Cerebellar cortex (tissue), 1 donor: ENCODE data around the gene LANCL2.
"Not testable (repeated sequence)": the region's sequence is repeated elsewhere in the genome, so short reads cannot be mapped to it uniquely, and the experiment has no call there.

ENCODE experiments used
- DNase-seq: peaks from one replicate; pipeline ENCODE4 v3.0.0-alpha.2; 2015; ENCODE audit warnings: low spot score

Gene LANCL2

GRCh38 chr7:55405856-55406541 lies 40.9 kb downstream of the LANCL2 start:
- no peak for DNase-seq

- no peak for DNase-seq
Measured at GRCh38 chr7:55409482-55410225, 44.5 kb downstream of the LANCL2 start.

DNA sequence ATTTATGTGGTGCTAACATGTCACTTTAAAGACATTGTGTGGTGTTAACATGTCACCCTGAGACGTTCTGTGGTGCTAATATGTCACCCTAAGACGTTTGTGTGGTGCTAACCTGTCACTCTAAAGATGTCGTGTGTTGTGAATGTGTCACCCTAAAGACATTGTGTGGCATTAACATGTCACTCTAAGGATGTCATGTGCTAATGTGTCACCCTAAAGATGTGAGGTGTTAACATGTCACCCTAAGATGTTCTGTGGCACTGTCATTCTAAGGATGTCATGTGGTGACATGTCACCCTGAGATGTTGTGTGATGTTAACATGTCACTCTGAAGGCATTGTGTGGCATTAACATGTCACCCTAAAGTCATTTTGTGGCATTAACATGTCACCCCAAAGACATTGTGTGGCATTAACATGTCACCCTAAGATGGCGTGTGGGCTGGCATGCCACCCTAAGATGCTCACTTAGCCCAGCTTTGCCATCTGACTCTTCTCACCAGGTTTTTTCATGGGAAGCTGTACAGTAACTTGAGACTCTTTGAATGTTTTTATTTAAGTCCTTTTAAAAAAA lies 45.6 kb downstream of the LANCL2 start:
- no peak for DNase-seq

DNA sequence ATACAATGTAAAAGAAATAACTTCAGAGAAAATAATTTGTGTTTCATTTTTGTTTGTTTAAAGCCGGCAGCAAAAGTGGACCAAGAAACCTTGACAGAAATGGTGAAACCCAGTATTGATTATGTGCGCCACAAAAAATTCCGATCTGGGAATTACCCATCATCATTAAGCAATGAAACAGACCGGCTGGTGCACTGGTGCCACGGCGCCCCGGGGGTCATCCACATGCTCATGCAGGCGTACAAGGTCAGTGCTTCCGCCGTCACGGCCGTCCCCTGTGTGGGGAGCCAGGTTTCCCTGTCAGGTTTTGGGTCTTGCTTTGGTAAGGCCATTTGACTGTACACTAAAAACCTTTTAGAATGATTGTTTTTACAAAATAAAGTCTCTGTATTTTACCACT lies 46.7 kb downstream of the LANCL2 start:
- no peak for DNase-seq

GRCh38 chr7:55413442-55413841 lies 48.3 kb downstream of the LANCL2 start:
- peak; percentile 55 for DNase-seq

DNA sequence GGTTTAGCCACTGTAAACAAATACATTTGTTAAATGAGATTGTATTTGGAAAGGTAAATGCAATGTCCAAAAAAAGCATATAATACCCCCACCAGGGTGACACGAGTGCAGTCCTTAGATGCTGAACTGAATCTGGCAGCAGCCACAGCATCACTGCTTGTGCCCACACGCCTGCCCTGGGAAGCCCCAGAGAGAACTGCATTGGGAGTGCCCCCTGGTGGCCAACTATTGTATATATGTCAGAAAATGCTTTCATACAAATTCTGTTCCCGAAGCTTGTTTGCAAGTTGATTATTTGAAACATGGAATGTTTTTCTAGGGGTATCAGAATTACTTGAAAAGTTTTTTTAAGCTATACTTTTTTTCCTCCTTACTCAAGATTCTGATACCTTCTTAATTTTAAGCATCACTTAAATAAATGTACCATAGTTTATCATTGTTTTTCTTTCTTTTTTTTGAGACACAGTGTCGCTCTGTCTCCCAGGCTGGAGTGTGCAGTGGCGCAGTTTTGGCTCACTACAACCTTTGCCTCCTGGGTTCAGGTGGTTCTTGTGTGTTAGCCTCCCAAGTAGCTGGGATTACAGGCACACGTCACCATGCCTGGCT lies 50.1 kb downstream of the LANCL2 start:
- DNase-seq: peak; percentile 89

GRCh38 chr7:55417456-55417855 lies 52.3 kb downstream of the LANCL2 start:
- not testable (repeated sequence) for DNase-seq

GRCh38 chr7:55420530-55420929 lies 55.4 kb downstream of the LANCL2 start:
- no peak for DNase-seq

GRCh38 chr7:55423277-55423711 lies 58.2 kb downstream of the LANCL2 start:
- DNase-seq: no peak

- no peak for DNase-seq
Measured at GRCh38 chr7:55423891-55424290, 58.8 kb downstream of the LANCL2 start.

DNA sequence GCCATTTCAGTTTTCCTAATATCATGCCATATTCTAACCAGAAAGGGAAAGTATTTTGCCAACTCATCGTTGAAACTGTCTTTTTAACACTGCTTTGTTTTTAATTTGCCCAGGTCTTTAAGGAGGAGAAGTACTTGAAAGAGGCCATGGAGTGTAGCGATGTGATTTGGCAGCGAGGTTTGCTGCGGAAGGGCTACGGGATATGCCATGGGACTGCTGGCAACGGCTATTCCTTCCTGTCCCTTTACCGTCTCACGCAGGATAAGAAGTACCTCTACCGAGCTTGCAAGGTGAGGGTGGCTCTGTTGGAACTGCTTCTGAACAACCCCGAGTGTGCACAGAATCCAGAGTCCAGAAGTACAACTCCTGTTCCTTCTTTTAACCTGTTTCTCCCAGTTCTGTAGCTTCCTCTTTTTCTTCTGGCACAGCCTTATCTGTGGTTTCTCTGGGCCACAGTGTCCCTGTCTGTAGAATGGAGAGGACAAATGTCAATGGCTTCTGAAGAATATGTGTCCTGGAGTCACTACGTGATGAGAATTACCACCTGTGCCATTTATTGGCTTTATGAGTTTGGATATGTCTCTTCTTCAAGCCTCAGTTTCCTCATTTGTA lies 60.1 kb downstream of the LANCL2 start:
- no peak for DNase-seq

- DNase-seq: no peak
Measured at GRCh38 chr7:55426676-55427075, 61.5 kb downstream of the LANCL2 start.

GRCh38 chr7:55427342-55427741 lies 62.2 kb downstream of the LANCL2 start:
- DNase-seq: no peak

DNA sequence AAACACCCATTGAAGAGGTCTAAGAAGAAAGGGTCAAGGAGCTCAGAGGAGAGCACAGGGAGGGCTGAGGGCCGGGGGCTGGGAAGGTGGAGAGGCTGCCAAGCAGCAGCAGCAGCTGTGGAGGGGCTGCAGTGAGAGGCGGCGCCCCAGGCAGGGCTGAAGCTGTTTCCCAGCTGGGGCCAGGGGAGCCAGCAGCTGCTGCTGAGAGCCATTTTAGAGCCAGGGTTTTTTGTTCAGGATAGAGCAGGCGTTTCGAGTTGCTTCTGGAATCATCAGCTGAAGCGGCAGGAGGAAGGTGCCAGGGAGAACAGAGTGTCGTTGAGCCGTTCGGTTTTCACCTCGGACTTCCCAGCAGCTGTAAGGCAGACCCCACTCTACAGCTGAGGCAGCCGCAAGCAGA lies 62.7 kb downstream of the LANCL2 start:
- DNase-seq: no peak

GRCh38 chr7:55429835-55430499 lies 64.8 kb downstream of the LANCL2 start:
- DNase-seq: no peak

GRCh38 chr7:55431898-55432297 lies 66.8 kb downstream of the LANCL2 start:
- DNase-seq: no peak

DNA sequence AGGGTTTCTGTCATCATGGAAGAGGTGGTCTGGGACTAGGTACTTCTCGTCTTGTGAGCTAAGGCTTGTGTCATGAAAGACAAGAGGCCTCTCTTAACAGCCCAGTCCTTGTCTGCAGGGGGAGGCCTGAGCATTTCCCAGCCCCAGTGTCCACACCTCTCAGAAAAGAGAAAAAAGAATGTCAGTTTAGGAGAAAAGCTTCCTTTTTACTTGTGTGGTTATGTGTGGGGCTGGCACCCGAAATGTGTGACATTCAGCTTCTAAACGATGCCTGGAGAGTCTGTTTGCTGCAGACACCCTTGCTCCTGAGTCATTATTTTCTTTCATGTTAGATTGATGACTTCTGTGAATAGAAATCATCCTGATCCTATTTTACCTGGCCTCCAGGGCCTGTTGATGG lies 67.4 kb downstream of the LANCL2 start:
- DNase-seq: no peak

DNA sequence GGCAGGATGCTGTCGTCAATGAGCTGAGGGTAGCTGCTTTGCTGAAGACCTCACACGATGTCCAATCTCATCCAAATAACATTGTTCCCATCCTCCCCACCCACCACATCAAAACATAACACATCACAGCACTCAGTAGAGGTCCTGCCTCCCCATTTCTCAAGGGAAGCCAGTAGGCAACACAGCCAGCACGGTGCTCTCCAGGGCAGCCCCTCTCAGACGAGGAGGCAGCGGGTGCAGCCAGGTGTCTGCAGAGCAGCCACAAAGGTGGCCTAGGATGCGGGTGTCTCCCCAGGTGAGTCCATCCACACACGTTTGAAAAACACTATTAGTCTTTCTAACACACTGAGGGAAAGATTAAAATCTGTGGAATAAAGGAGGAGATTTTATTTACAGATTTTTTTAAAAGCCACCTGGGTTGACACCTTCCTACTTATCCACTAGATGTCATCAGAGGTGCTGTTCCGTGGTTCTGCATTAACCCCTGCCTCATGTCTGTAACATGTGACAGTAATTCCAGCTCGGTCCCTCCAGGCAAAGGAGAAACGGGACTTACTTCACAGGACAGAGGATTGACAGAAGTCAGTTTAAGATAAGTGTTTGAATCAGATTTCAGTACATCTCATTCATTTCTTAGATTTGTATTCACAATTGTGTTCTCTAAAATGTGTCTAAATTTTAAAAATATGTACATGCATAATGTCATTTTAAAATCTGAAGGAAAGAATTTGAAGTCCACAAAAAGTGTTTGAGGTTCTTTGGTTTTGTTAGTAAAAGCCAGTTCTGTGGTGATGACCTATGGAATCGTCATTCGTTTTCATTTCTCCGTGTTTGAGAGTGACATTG lies 68.0 kb downstream of the LANCL2 start:
- peak; percentile 66 for DNase-seq

- DNase-seq: no peak
Measured at GRCh38 chr7:55435466-55435865, 70.3 kb downstream of the LANCL2 start.

- no peak for DNase-seq
Measured at GRCh38 chr7:55436457-55436856, 71.3 kb downstream of the LANCL2 start.

DNA sequence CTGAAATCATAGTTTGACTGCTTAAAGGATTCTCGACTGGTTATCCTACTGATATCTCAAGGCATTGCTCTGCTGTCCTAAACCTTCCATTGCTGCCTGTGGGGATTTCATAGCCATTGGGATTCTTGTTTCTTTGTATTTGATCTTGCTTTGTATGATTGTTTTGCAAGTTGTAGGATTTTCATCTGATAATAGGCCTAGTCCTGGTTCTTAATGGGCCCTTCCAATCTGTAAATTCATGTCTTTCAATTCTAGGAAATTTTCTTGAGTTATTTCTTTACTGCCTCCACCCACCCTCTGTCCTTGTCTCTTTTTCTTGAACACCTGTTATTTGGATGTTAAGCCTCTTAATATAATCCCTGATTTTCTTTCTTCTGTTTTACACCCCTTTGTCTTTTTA lies 72.2 kb downstream of the LANCL2 start:
- no peak for DNase-seq
